OCI-M2 (cell line): ENCODE measurements around the gene IRGQ.
A peak's percentile ranks its signal among the peaks of the same experiment; 100 is the strongest.
"Not testable (repeated sequence)": the region's sequence is repeated elsewhere in the genome, so short reads cannot be mapped to it uniquely, and the experiment has no call there.

Experiments used
- DNase-seq: peaks from one replicate; lab custom pipeline; 2025; ENCODE audit not compliant: unreplicated experiment; lab: John Stamatoyannopoulos, UW

Gene IRGQ

GRCh38 chr19:43625918-43626579, 30.1 kb upstream of the IRGQ start:
- DNase-seq = peak; percentile 42

- no peak for DNase-seq
These were observed 29.0 kb upstream of the IRGQ start for GRCh38 chr19:43624933-43625332.

GRCh38 chr19:43623889-43624670, 28.1 kb upstream of the IRGQ start:
- no peak for DNase-seq

- DNase-seq = no peak
These were observed 27.0 kb upstream of the IRGQ start for GRCh38 chr19:43622956-43623355.

GRCh38 chr19:43622070-43622469, 26.1 kb upstream of the IRGQ start:
- DNase-seq = no peak

- no peak for DNase-seq
These were observed 24.4 kb upstream of the IRGQ start for GRCh38 chr19:43620061-43621001.

- DNase-seq = peak; percentile 79
These were observed 23.5 kb upstream of the IRGQ start, which contains the start of gene ZNF428 for GRCh38 chr19:43619262-43620060. Gene ZNF428, minus strand, starts transcription at chr19:43619629. Its CDS starts 5,325 bp downstream, at chr19:43614304.

- DNase-seq = peak; percentile 41
These were observed 23.0 kb upstream of the IRGQ start for GRCh38 chr19:43618921-43619261.

GRCh38 chr19:43616954-43617353, 21.0 kb upstream of the IRGQ start:
- DNase-seq = no peak

- no peak for DNase-seq
These were observed 20.4 kb upstream of the IRGQ start for GRCh38 chr19:43616306-43616705.

- DNase-seq = no peak
These were observed 16.4 kb upstream of the IRGQ start for GRCh38 chr19:43612374-43612773.

- DNase-seq = no peak
These were observed 15.9 kb upstream of the IRGQ start, which contains the start of gene SRRM5 for GRCh38 chr19:43611788-43612187. Gene SRRM5, plus strand, starts transcription at chr19:43612088. Its CDS starts 34 bp downstream, at chr19:43612122.

- no peak for DNase-seq
These were observed 14.6 kb upstream of the IRGQ start for GRCh38 chr19:43610493-43610892.

- DNase-seq = no peak
These were observed 13.9 kb upstream of the IRGQ start for GRCh38 chr19:43609872-43610271.

- no peak for DNase-seq
These were observed 11.6 kb upstream of the IRGQ start for GRCh38 chr19:43607238-43608205.

- no peak for DNase-seq
These were observed 10.8 kb upstream of the IRGQ start for GRCh38 chr19:43606569-43607229.

GRCh38 chr19:43605875-43606568, 10.1 kb upstream of the IRGQ start:
- DNase-seq = no peak

- not testable (repeated sequence) for DNase-seq
These were observed 4.4 kb upstream of the IRGQ start for GRCh38 chr19:43600326-43600725.
